Activated T-helper 2 cell treated with anti-CD3 and anti-CD28 coated beads, Interferon-gamma antibody, Interleukin-2, Interleukin-4, amounts not matched to agents 10 μg/mL and 5 μg/mL and 100 μg/mL, durations not matched to agents 14 hours and 24 hours and 36 hours (primary cell): ENCODE data around the gene STK38. TPM values are rescaled to one million over a fixed set of nuclear protein-coding genes. Genes with fewer than 3 reads are reported as not detected.

Experiments
- DNase-seq: peaks from one replicate; pipeline ENCODE4 v3.0.0; 2021; ENCODE audit warnings: low spot score
- H3K27ac Mint-ChIP-seq: one replicate; pipeline ENCODE4 v1.8.0; 2021; ENCODE audit warnings: mixed read lengths
- H3K27me3 Mint-ChIP-seq: one replicate; pipeline ENCODE4 v1.8.0; 2021; ENCODE audit warnings: low read depth, mixed read lengths
- H3K36me3 Mint-ChIP-seq: one replicate; pipeline ENCODE4 v1.8.0; 2021; ENCODE audit warnings: low read depth, mixed read lengths
- H3K4me1 Mint-ChIP-seq: one replicate; pipeline ENCODE4 v1.8.0; 2021; ENCODE audit warnings: low read depth, mixed read lengths
- H3K4me3 Mint-ChIP-seq: one replicate; pipeline ENCODE4 v1.8.0; 2021; ENCODE audit warnings: low read depth, mild to moderate bottlenecking, moderate library complexity, mixed read lengths
- H3K9me3 Mint-ChIP-seq: one replicate; pipeline ENCODE4 v1.8.0; 2021; ENCODE audit warnings: mixed read lengths
- intact Hi-C: fragments of 100-400 bp; cut with micrococcal nuclease; formaldehyde crosslinking; loops from one replicate; pipeline ENCODE4 v1.15.1; 2023
- total RNA-seq: library from RNA; stranded (reverse); gene quantifications from 2 replicates; pipeline ENCODE4 v1.2.3, GENCODE V29; 2022

STK38 gene
- total RNA-seq, 1 donor from 2014 or later: 25.0 TPM

GRCh38 chr6:36506611-36507010 lies 40.7 kb downstream of the STK38 start:
- H3K36me3 Mint-ChIP-seq: peaks cover 71% of the 10 kb centered on the region
- H3K9me3 Mint-ChIP-seq: no peaks in the 10 kb centered on the region
- H3K4me1 Mint-ChIP-seq: peaks cover 6% of the 10 kb centered on the region
- H3K4me3 Mint-ChIP-seq: no peak overlapping the region
- DNase-seq: no peak
- H3K27me3 Mint-ChIP-seq: no peaks in the 10 kb centered on the region
- no peak overlapping the region for H3K27ac Mint-ChIP-seq
- intact Hi-C loops: no loop called here

GRCh38 chr6:36505744-36506534 lies 41.3 kb downstream of the STK38 start:
- peaks cover 67% of the 10 kb centered on the region for H3K36me3 Mint-ChIP-seq
- intact Hi-C loops: no loop called here
- no peaks in the 10 kb centered on the region for H3K27me3 Mint-ChIP-seq
- peaks cover 6% of the 10 kb centered on the region for H3K4me1 Mint-ChIP-seq
- H3K4me3 Mint-ChIP-seq: no peak overlapping the region
- H3K27ac Mint-ChIP-seq: no peak overlapping the region
- no peak for DNase-seq
- H3K9me3 Mint-ChIP-seq: no peaks in the 10 kb centered on the region

- H3K4me1 Mint-ChIP-seq: peaks cover 6% of the 10 kb centered on the region
- H3K4me3 Mint-ChIP-seq: no peak overlapping the region
- intact Hi-C loops: no loop called here
- no peak overlapping the region for H3K27ac Mint-ChIP-seq
- H3K27me3 Mint-ChIP-seq: no peaks in the 10 kb centered on the region
- H3K36me3 Mint-ChIP-seq: peaks cover 61% of the 10 kb centered on the region
- DNase-seq: no peak
- no peaks in the 10 kb centered on the region for H3K9me3 Mint-ChIP-seq
Observed at GRCh38 chr6:36504982-36505381, 42.3 kb downstream of the STK38 start.

GRCh38 chr6:36504181-36504580 lies 43.1 kb downstream of the STK38 start:
- Mint-ChIP-seq H3K27ac (no peak overlapping the region), H3K36me3 (peaks cover 61% of the 10 kb centered on the region), H3K27me3 (no peaks in the 10 kb centered on the region), H3K9me3 (no peaks in the 10 kb centered on the region), H3K4me1 (peaks cover 6% of the 10 kb centered on the region), H3K4me3 (no peak overlapping the region)
- intact Hi-C loops: no loop called here
- no peak for DNase-seq

- peaks cover 5% of the 10 kb centered on the region for H3K4me1 Mint-ChIP-seq
- no peak overlapping the region for H3K4me3 Mint-ChIP-seq
- intact Hi-C loops: no loop called here
Observed at GRCh38 chr6:36501686-36502085, 45.6 kb downstream of the STK38 start.

GRCh38 chr6:36499918-36500317 lies 47.4 kb downstream of the STK38 start:
- H3K4me3 Mint-ChIP-seq: no peak overlapping the region
- H3K9me3 Mint-ChIP-seq: no peaks in the 10 kb centered on the region
- intact Hi-C loops: no loop called here
- no peaks in the 10 kb centered on the region for H3K27me3 Mint-ChIP-seq
- peaks cover 61% of the 10 kb centered on the region for H3K36me3 Mint-ChIP-seq
- no peak overlapping the region for H3K27ac Mint-ChIP-seq
- no peak for DNase-seq
- H3K4me1 Mint-ChIP-seq: no peaks in the 10 kb centered on the region

More at GRCh38 chr6:36501686-36502085, 45.6 kb downstream of the STK38 start:
- H3K27me3 Mint-ChIP-seq: no peaks in the 10 kb centered on the region
- DNase-seq: no peak
- no peak overlapping the region for H3K27ac Mint-ChIP-seq
- no peaks in the 10 kb centered on the region for H3K9me3 Mint-ChIP-seq
- peaks cover 63% of the 10 kb centered on the region for H3K36me3 Mint-ChIP-seq

- DNase-seq: no peak
- Mint-ChIP-seq H3K4me1 (peaks cover 14% of the 10 kb centered on the region), H3K4me3 (no peak overlapping the region), H3K27ac (no peak overlapping the region), H3K36me3 (peaks cover 63% of the 10 kb centered on the region), H3K9me3 (no peaks in the 10 kb centered on the region), H3K27me3 (no peaks in the 10 kb centered on the region)
- intact Hi-C loops: no loop called here
Observed at GRCh38 chr6:36495086-36495485, 52.2 kb downstream of the STK38 start.

- H3K4me1 Mint-ChIP-seq: peaks cover 16% of the 10 kb centered on the region
Observed at GRCh38 chr6:36493859-36494258, 53.4 kb downstream of the STK38 start.

GRCh38 chr6:36493319-36493718 lies 54.0 kb downstream of the STK38 start:
- Mint-ChIP-seq H3K4me1 (peaks cover 16% of the 10 kb centered on the region), H3K4me3 (no peak overlapping the region), H3K36me3 (peaks cover 64% of the 10 kb centered on the region), H3K9me3 (no peaks in the 10 kb centered on the region), H3K27ac (no peak overlapping the region), H3K27me3 (no peaks in the 10 kb centered on the region)
- no peak for DNase-seq
- intact Hi-C loops: no loop called here

More at GRCh38 chr6:36493859-36494258, 53.4 kb downstream of the STK38 start:
- intact Hi-C loops: no loop called here
- peaks cover 62% of the 10 kb centered on the region for H3K36me3 Mint-ChIP-seq
- no peaks in the 10 kb centered on the region for H3K27me3 Mint-ChIP-seq
- no peak overlapping the region for H3K4me3 Mint-ChIP-seq
- H3K27ac Mint-ChIP-seq: peak overlapping the region; percentile 21
- no peak for DNase-seq
- H3K9me3 Mint-ChIP-seq: no peaks in the 10 kb centered on the region

- Mint-ChIP-seq H3K27me3 (no peaks in the 10 kb centered on the region), H3K9me3 (no peaks in the 10 kb centered on the region), H3K4me3 (no peak overlapping the region), H3K36me3 (peaks cover 69% of the 10 kb centered on the region), H3K4me1 (peaks cover 16% of the 10 kb centered on the region), H3K27ac (no peak overlapping the region)
- DNase-seq: no peak
- intact Hi-C loops: no loop called here
Observed at GRCh38 chr6:36492621-36493020, 54.7 kb downstream of the STK38 start.

GRCh38 chr6:36492092-36492491 lies 55.2 kb downstream of the STK38 start:
- Mint-ChIP-seq H3K4me3 (no peak overlapping the region), H3K27ac (no peak overlapping the region), H3K36me3 (peaks cover 69% of the 10 kb centered on the region), H3K4me1 (peaks cover 16% of the 10 kb centered on the region), H3K9me3 (no peaks in the 10 kb centered on the region), H3K27me3 (no peaks in the 10 kb centered on the region)
- no peak for DNase-seq
- intact Hi-C loops: no loop called here

GRCh38 chr6:36491378-36491965 lies 55.8 kb downstream of the STK38 start:
- H3K4me1 Mint-ChIP-seq: peaks cover 16% of the 10 kb centered on the region
- intact Hi-C loops: no loop called here
- H3K27ac Mint-ChIP-seq: peak overlapping the region; percentile 54
- no peaks in the 10 kb centered on the region for H3K9me3 Mint-ChIP-seq
- peaks cover 68% of the 10 kb centered on the region for H3K36me3 Mint-ChIP-seq
- H3K27me3 Mint-ChIP-seq: no peaks in the 10 kb centered on the region
- no peak for DNase-seq
- no peak overlapping the region for H3K4me3 Mint-ChIP-seq

GRCh38 chr6:36489426-36489825 lies 57.9 kb downstream of the STK38 start:
- Mint-ChIP-seq H3K9me3 (no peaks in the 10 kb centered on the region), H3K4me1 (peaks cover 15% of the 10 kb centered on the region), H3K27ac (no peak overlapping the region), H3K36me3 (peaks cover 66% of the 10 kb centered on the region), H3K4me3 (no peak overlapping the region), H3K27me3 (no peaks in the 10 kb centered on the region)
- DNase-seq: no peak
- intact Hi-C loops: no loop called here
